OCI-LY3 (cell line): ENCODE measurements around the gene IRX3.

Experiments used
- EZH2phosphoT487 ChIP-seq: fragments of 200-600 bp; shearing (Covaris generic); IDR thresholded peaks from 2 replicates; pipeline ENCODE4 v1.6.1; 2018; ENCODE audit warnings: antibody characterized with exemption, mixed run types, low read depth
- TF ChIP-seq, protein P1 (sequence below): fragments of 200-600, 300-600 bp; sonication (generic); IDR thresholded peaks from 2 replicates; pipeline ENCODE4 v1.5.1; 2014; ENCODE audit warnings: antibody characterized with exemption, low read length, low read depth

DNA sequence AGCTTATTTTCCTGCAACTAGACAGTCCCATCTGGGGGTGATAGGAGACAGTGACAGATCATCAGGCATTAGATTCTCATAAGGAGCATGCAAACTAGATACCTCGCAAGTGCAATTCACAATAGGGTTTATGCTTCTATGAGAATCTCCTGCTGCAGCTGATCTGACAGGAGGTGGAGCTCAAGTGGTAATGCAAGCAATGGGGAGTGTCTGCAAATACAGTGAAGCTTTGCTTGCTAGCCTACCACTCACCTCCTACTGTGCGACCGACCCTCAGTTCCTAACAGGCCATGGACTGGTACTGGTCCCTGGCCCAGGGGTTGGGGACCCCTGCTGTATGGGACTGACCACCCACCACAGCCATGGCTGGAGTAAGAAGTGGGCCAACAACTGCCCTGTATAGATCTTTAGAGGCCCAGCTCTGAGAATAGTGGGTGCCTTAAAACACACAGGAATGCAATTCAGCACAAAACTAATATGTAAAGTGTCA, 26.0 kb upstream of the IRX3 start:
- TF ChIP-seq, protein P1, sequence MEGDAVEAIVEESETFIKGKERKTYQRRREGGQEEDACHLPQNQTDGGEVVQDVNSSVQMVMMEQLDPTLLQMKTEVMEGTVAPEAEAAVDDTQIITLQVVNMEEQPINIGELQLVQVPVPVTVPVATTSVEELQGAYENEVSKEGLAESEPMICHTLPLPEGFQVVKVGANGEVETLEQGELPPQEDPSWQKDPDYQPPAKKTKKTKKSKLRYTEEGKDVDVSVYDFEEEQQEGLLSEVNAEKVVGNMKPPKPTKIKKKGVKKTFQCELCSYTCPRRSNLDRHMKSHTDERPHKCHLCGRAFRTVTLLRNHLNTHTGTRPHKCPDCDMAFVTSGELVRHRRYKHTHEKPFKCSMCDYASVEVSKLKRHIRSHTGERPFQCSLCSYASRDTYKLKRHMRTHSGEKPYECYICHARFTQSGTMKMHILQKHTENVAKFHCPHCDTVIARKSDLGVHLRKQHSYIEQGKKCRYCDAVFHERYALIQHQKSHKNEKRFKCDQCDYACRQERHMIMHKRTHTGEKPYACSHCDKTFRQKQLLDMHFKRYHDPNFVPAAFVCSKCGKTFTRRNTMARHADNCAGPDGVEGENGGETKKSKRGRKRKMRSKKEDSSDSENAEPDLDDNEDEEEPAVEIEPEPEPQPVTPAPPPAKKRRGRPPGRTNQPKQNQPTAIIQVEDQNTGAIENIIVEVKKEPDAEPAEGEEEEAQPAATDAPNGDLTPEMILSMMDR, result no peak
- no peak for TF ChIP-seq EZH2phosphoT487
